Astrocyte (in vitro differentiated cells and primary cell): ENCODE results near the gene PDE9A.

Source experiments
- EZH2 ChIP-seq: IDR thresholded peaks from 2 replicates; pipeline ENCODE4 v1.6.1; 2012; ENCODE audit warnings: mild to moderate bottlenecking, low read length, inconsistent platforms; ENCODE audit not compliant: insufficient read depth
- TF ChIP-seq, protein P1 (sequence below): IDR thresholded peaks from 2 replicates; pipeline ENCODE4 v1.5.1; 2011; ENCODE audit warnings: low read depth, mild to moderate bottlenecking, inconsistent platforms, low read length, moderate library complexity; ENCODE audit not compliant: insufficient read depth

DNA sequence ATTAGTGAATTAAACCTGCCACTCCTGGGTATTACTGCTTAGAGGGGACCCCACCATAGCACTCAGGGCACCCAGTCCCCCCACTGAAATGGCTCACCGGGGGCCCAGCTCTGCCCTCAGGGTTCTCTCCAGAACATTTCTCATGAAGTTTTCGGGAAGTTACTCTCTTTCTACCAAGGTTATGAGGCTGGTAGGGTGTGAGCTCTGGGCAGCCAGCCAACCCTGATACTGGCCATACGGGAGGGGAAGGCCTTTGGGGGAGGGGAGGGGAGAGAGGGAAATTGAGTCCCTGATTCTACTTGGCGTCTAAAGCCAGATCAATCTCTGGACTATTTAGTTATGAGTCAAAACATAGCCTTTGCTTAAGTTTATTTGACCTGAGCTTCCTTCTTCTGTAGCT, 12.9 kb upstream of the PDE9A start:
- TF ChIP-seq, protein P1, sequence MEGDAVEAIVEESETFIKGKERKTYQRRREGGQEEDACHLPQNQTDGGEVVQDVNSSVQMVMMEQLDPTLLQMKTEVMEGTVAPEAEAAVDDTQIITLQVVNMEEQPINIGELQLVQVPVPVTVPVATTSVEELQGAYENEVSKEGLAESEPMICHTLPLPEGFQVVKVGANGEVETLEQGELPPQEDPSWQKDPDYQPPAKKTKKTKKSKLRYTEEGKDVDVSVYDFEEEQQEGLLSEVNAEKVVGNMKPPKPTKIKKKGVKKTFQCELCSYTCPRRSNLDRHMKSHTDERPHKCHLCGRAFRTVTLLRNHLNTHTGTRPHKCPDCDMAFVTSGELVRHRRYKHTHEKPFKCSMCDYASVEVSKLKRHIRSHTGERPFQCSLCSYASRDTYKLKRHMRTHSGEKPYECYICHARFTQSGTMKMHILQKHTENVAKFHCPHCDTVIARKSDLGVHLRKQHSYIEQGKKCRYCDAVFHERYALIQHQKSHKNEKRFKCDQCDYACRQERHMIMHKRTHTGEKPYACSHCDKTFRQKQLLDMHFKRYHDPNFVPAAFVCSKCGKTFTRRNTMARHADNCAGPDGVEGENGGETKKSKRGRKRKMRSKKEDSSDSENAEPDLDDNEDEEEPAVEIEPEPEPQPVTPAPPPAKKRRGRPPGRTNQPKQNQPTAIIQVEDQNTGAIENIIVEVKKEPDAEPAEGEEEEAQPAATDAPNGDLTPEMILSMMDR = no peak
- no peak for TF ChIP-seq EZH2
